Liver (tissue), 3 donors: ENCODE data around the gene VEGFD.

Source experiments
- GABPA ChIP-seq, 2 donors: IDR thresholded peaks in 1 of 2; conservative IDR thresholded peaks in 1 of 2; 2 replicates each; pipeline ENCODE4 v1.6.1; 2016; ENCODE audit warnings: antibody characterized with exemption in 2 of 2, mild to moderate bottlenecking in 1 of 2, moderate library complexity in 1 of 2
- HNF4G ChIP-seq: IDR thresholded peaks from 2 replicates; pipeline ENCODE4 v1.6.1; 2016; ENCODE audit warnings: antibody characterized with exemption
- JUND ChIP-seq, 2 donors: IDR thresholded peaks; 2 replicates each; pipeline ENCODE4 v1.6.1; 2016; ENCODE audit warnings: antibody characterized with exemption in 2 of 2
- YY1 ChIP-seq: IDR thresholded peaks from 2 replicates; pipeline ENCODE4 v1.6.1; 2016; ENCODE audit warnings: antibody characterized with exemption, mild to moderate bottlenecking
- TF ChIP-seq, protein P1 (sequence below): fragments of 150-350 bp; IDR thresholded peaks from 2 replicates; pipeline ENCODE4 v1.5.1; 2017; ENCODE audit warnings: improper control_type of control experiment, low read depth, low read length; ENCODE audit not compliant: missing input control
- TF ChIP-seq, protein P2 (sequence below): IDR thresholded peaks from 2 replicates; pipeline ENCODE4 v1.6.1; 2016; ENCODE audit warnings: antibody characterized with exemption, mild to moderate bottlenecking
- TF ChIP-seq, protein P3 (sequence below): IDR thresholded peaks from 2 replicates; pipeline ENCODE4 v1.6.1; 2016; ENCODE audit warnings: antibody characterized with exemption
- TF ChIP-seq, protein P4 (sequence below): IDR thresholded peaks from 2 replicates; pipeline ENCODE4 v1.6.1; 2016; ENCODE audit warnings: antibody characterized with exemption
- donor health status: healthy.
- donor health status: healthy.

DNA sequence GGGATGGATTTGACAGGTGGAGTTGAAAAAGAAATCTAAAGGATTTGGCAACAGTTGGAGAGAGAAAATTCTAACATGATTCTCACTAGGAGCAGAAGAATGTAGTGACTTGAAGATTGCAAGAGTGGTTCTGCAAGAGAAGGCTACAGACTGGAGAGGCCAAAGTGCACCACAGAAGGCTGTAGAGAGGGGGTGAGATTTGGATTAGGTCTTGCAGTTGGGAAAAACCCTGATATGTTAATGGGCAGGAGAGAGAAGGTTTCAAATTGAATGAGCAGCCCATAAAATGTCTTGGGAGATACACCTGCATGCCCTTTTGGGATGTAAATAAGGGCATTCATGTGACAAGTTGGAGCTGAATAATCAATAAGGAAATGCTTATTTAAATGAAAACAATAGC lies 14.7 kb upstream of the VEGFD start:
- TF ChIP-seq GABPA (IDR thresholded peaks at IDR 0.05 in 1 of 2, conservative IDR thresholded peaks at IDR 0.05 in 1 of 2) (no peak), YY1 (no peak), HNF4G (no peak), JUND (IDR thresholded peaks at IDR 0.05) (no peak)
- TF ChIP-seq, protein P1, sequence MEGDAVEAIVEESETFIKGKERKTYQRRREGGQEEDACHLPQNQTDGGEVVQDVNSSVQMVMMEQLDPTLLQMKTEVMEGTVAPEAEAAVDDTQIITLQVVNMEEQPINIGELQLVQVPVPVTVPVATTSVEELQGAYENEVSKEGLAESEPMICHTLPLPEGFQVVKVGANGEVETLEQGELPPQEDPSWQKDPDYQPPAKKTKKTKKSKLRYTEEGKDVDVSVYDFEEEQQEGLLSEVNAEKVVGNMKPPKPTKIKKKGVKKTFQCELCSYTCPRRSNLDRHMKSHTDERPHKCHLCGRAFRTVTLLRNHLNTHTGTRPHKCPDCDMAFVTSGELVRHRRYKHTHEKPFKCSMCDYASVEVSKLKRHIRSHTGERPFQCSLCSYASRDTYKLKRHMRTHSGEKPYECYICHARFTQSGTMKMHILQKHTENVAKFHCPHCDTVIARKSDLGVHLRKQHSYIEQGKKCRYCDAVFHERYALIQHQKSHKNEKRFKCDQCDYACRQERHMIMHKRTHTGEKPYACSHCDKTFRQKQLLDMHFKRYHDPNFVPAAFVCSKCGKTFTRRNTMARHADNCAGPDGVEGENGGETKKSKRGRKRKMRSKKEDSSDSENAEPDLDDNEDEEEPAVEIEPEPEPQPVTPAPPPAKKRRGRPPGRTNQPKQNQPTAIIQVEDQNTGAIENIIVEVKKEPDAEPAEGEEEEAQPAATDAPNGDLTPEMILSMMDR, result no peak
- TF ChIP-seq, protein P2, sequence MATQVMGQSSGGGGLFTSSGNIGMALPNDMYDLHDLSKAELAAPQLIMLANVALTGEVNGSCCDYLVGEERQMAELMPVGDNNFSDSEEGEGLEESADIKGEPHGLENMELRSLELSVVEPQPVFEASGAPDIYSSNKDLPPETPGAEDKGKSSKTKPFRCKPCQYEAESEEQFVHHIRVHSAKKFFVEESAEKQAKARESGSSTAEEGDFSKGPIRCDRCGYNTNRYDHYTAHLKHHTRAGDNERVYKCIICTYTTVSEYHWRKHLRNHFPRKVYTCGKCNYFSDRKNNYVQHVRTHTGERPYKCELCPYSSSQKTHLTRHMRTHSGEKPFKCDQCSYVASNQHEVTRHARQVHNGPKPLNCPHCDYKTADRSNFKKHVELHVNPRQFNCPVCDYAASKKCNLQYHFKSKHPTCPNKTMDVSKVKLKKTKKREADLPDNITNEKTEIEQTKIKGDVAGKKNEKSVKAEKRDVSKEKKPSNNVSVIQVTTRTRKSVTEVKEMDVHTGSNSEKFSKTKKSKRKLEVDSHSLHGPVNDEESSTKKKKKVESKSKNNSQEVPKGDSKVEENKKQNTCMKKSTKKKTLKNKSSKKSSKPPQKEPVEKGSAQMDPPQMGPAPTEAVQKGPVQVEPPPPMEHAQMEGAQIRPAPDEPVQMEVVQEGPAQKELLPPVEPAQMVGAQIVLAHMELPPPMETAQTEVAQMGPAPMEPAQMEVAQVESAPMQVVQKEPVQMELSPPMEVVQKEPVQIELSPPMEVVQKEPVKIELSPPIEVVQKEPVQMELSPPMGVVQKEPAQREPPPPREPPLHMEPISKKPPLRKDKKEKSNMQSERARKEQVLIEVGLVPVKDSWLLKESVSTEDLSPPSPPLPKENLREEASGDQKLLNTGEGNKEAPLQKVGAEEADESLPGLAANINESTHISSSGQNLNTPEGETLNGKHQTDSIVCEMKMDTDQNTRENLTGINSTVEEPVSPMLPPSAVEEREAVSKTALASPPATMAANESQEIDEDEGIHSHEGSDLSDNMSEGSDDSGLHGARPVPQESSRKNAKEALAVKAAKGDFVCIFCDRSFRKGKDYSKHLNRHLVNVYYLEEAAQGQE, result no peak
- TF ChIP-seq, protein P3, sequence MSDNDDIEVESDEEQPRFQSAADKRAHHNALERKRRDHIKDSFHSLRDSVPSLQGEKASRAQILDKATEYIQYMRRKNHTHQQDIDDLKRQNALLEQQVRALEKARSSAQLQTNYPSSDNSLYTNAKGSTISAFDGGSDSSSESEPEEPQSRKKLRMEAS, result no peak
- TF ChIP-seq, protein P4, sequence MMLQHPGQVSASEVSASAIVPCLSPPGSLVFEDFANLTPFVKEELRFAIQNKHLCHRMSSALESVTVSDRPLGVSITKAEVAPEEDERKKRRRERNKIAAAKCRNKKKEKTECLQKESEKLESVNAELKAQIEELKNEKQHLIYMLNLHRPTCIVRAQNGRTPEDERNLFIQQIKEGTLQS, result no peak
